AG09309 (cell line): ENCODE data around the gene HMGN4.

Experiments used
- DNase-seq: peaks from one replicate; pipeline ENCODE4 v3.0.0-alpha.2; 2010; ENCODE audit warnings: low read depth
- H3K4me3 ChIP-seq: 2 replicates; pipeline ENCODE4 v1.5.1; 2011; ENCODE audit warnings: mild to moderate bottlenecking, low read depth, low read length, moderate library complexity; ENCODE audit not compliant: control insufficient read depth
- TF ChIP-seq, protein P1 (sequence below): IDR thresholded peaks from 2 replicates; pipeline ENCODE4 v1.5.1; 2011; ENCODE audit warnings: mild to moderate bottlenecking, low read depth, low read length, inconsistent platforms; ENCODE audit not compliant: insufficient read depth, control insufficient read depth; ENCODE audit errors: missing control alignments

Gene HMGN4

DNA sequence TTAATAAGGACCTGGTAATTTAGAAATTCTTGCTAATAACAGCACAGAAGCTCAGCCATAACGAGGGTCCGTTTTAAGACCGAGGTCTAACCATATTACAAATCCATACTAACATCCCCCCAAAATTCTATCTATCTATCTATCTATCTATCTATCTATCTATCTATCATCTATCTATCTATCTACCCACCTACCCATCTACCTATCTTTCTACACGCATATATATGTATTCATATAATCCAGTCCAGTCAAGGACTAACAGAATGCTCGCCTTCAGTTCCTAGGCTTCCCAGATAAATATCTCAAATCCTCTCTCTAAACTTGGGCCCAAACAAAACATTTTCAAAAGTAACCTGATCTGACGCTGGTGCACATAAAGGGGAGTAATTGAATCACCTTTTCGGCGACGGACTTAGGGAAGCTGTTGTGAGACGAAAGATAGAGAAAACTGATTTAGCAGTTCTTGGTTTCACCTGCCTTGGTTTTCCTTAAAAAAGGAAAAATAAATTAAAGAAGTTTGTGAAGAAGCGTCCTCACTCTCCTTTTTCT, 14.5 kb downstream of the HMGN4 start:
- H3K4me3 ChIP-seq = peak overlapping the region; percentile 45
- TF ChIP-seq, protein P1, sequence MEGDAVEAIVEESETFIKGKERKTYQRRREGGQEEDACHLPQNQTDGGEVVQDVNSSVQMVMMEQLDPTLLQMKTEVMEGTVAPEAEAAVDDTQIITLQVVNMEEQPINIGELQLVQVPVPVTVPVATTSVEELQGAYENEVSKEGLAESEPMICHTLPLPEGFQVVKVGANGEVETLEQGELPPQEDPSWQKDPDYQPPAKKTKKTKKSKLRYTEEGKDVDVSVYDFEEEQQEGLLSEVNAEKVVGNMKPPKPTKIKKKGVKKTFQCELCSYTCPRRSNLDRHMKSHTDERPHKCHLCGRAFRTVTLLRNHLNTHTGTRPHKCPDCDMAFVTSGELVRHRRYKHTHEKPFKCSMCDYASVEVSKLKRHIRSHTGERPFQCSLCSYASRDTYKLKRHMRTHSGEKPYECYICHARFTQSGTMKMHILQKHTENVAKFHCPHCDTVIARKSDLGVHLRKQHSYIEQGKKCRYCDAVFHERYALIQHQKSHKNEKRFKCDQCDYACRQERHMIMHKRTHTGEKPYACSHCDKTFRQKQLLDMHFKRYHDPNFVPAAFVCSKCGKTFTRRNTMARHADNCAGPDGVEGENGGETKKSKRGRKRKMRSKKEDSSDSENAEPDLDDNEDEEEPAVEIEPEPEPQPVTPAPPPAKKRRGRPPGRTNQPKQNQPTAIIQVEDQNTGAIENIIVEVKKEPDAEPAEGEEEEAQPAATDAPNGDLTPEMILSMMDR = no peak
- DNase-seq = no peak

DNA sequence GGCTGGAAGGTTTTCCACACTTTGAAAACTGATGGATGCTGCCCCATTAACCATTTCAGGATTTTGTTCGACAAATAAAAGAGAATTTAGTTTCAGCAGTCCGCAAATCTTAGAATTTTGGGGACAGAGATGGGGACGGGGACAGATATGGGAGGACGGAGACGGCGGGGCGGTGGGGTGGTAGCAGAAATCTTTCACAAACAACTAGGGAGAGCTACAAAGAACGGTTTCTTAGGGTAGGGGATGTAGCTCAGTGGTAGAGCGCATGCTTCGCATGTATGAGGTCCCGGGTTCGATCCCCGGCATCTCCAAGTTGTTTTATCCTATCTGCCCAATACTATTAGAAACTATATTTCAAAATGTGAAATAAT, 15.1 kb downstream of the HMGN4 start:
- H3K4me3 ChIP-seq = peak overlapping the region; percentile 45
- DNase-seq = no peak
- TF ChIP-seq, protein P1 = no peak

DNA sequence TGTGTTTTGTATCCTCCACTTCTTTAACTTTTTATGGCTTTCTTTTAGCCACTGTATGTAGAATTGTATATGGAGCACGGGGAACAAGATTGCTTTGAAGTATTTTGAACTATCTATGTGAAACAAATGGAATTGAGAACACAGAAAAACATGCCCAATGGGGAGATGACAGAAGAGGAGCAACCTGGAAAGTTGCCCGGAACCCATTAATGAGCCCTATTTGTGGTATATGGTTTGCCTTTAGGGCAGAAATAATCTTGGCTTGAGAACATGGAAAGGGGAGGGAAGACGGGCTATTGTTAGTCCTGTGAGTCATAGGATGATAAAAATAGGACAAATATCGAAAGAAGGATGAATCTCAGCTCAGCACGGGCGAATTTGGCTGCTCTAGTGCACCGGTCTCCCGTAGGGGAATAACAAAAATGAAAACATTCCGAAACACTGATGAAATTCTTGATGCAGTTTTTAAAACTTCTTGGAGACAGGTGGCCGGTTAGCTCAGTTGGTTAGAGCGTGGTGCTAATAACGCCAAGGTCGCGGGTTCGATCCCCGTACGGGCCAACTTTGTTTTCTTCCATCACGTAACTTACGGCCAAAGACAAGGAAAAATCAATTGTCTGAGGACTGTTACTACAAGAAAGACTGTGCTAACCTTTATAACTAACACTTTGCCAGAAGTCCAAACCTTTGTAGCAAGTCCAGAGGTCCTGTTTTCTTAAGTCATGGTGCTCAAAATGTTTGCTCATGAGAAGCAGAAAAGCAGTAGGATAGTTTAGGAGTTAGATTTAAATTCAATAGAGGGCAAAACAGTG, 15.7 kb downstream of the HMGN4 start:
- peak overlapping the region; percentile 45 for H3K4me3 ChIP-seq
- TF ChIP-seq, protein P1 = no peak
- DNase-seq = peak; percentile 92

DNA sequence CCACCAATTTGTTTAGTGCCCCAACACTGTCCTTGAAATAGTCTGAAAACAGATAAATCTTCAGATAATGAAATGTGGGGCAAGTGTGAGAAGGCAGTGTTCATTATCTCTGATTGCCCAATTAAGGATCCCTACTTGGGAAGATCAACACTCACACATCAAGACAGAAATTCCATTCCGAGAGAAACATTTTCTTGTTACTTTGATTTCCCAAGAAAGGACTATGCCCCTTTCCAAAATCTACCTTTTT, 16.2 kb downstream of the HMGN4 start:
- DNase-seq = no peak
- peak overlapping the region; percentile 34 for H3K4me3 ChIP-seq
- TF ChIP-seq, protein P1 = no peak

DNA sequence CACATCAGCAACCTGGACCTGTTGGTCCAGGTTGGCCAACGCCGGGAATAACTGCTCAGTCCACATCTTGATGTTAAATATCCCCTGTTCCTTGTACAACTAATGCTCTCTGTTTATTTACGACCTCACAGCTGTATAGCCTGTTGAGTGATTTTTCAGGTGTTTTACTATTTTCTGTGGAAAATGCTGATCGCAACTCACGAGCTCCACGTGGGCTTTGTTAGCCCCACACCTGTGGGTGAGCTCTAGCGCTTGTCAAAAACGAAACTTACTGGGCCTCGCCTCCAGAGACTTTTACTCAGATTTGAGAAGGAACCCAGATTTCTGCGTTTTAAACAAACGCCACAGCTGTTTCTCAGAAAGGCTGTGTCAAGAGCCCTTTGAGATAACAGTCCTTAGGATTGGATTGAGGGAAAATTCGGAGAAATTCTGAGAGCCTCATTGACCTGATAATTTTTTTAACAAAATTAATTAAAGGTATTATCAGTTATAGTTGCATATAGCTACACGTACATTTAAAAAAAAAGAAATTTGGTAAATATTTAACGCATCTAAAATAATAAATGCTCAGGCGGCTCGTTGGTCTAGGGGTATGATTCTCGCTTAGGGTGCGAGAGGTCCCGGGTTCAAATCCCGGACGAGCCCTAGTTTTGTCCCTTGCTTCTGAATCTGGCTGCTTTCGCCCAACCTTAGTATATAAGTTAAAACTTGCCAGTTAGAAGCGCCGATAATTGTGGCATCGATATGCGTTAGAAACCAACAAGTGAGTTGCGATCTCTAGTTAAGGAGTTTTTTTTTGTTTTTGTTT, 16.7 kb downstream of the HMGN4 start:
- peak overlapping the region; percentile 34 for H3K4me3 ChIP-seq
- TF ChIP-seq, protein P1 = no peak
- no peak for DNase-seq

DNA sequence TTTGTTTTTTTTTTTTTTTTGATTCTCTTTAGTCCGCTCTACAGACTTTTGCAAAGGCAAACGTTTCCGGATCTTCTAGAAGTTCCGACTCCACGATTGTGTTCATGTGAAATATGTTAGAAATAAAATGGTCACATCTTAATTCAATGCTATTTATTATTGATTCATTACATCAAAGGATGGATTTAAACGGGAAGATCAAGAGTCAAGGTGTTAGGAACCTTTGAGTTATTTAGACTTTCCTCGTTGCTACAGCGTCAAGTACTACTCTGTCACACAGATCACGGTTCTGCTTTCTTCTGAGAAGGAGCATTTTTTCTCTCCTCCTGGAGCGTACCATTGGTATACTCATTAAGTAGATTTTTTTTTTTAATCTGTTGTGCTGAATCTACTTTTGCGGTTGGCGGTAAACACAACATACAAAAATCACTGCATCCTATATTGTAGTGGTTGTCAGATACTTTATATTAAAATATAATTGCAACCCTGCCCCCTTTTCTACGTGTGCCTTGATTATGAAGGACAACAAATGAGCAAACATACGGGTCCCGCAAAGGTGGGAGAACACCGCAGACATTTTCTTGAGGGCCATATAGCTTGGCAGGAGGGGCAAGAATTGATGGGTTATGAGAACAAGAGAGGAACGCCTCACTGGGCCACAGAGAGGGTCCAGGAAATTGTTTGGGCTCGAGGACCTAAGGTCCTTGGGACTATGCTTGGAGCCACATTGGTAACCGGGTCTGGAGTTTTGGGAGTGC, 17.5 kb downstream of the HMGN4 start:
- no peak overlapping the region; the same call in 1 of the 2 replicates for H3K4me3 ChIP-seq
- no peak for DNase-seq
- TF ChIP-seq, protein P1 = no peak
